Upper lobe of right lung (tissue), 1 donor: Measurements from ENCODE around the gene MICALL1. TPM values are rescaled to one million over a fixed set of nuclear protein-coding genes. Genes with fewer than 3 reads are reported as not detected.

Experiments used
- ATAC-seq: fragments of 200-7000 bp; cut with Tn5 transposase; one replicate; pipeline ENCODE4 v1.9.1; 2020; ENCODE audit warnings: mild to moderate bottlenecking, moderate library complexity
- DNase-seq: peaks from one replicate; pipeline ENCODE4 v3.0.0-alpha.2; 2020
- H3K27ac ChIP-seq: fragments of 200-600 bp; one replicate; pipeline ENCODE4 v1.8.0; 2022
- H3K27me3 ChIP-seq: fragments of 200-600 bp; one replicate; pipeline ENCODE4 v1.8.0; 2022; ENCODE audit warnings: mild to moderate bottlenecking
- H3K36me3 ChIP-seq: fragments of 200-600 bp; one replicate; pipeline ENCODE4 v1.8.0; 2022
- H3K4me1 ChIP-seq: fragments of 200-600 bp; one replicate; pipeline ENCODE4 v1.8.0; 2022
- H3K4me3 ChIP-seq: fragments of 200-600 bp; one replicate; pipeline ENCODE4 v1.8.0; 2022; ENCODE audit warnings: mild to moderate bottlenecking
- H3K9me3 ChIP-seq: fragments of 200-600 bp; one replicate; pipeline ENCODE4 v1.8.0; 2022
- CTCF ChIP-seq: fragments of 200-600 bp; IDR thresholded peaks from one replicate; pipeline ENCODE4 v1.8.0; 2022; ENCODE audit warnings: antibody characterized with exemption
- intact Hi-C: fragments of 100-400 bp; cut with DNase I; formaldehyde crosslinking; loops from one replicate; pipeline ENCODE4 v1.11.0; 2022
- total RNA-seq: library from RNA; stranded (reverse); fragmentation: NEBNext Ultra II Directional; extraction: Animal tissue kit (Norgen Biotek cat#: 25700); gene quantifications from one replicate; pipeline ENCODE4 v1.2.1, GENCODE V29; 2021
- donor health status: DM: no; HTN: yes; CAD: no; lungs with severe emphysema.

Gene MICALL1
- total RNA-seq, 1 donor from 2014 or later, result 37.4 TPM

- intact Hi-C loops, result no loop called here
- Histone ChIP-seq H3K27me3 (no peaks in the 10 kb centered on the region), H3K9me3 (no peaks in the 10 kb centered on the region), H3K36me3 (peaks cover 25% of the 10 kb centered on the region), H3K27ac (no peak overlapping the region), H3K4me3 (no peak overlapping the region), H3K4me1 (peaks cover 41% of the 10 kb centered on the region)
- ATAC-seq (peak; percentile 1), DNase-seq (no peak)
- TF ChIP-seq CTCF, result no peak
These were observed 26.3 kb downstream of the MICALL1 start for GRCh38 chr22:37932401-37932800.

DNA sequence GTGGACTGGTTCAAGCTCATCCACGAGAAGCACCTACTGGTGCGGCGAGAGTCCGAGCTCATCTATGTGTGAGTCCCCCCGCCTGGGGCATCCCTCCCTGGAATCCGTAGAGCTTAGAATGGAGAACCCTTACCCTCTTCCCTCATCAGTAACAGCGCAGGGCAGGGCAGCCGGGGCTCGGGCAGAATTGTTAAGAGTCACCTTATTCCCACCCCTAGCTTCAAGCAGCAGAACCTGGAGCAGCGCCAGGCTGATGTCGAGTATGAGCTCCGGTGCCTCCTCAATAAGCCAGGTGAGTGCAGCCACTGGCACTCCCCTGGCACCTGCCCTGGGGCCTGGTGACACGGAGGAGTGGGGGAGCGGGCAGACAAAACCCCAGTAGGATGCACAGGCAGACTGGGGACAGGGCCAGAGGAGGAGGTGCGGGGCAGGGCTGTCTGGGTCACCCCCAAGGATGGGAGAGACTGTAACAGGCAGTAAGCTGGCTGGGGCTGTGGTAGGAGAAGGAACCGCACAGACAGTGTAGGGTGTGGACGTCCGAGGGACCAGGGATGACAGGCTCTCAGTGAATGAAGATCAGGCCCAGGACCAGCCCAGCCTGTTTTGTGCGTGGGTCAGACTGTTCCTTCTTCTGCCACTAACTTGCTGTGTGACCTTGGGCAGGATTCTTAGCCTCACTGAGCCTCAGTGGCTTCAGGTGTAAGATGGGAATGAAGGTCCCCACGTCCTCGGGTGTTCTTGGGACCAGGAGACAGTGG, 26.9 kb downstream of the MICALL1 start:
- Histone ChIP-seq H3K4me1 (peaks cover 41% of the 10 kb centered on the region), H3K4me3 (no peak overlapping the region), H3K27me3 (no peaks in the 10 kb centered on the region), H3K27ac (peak overlapping the region; percentile 56), H3K36me3 (peaks cover 25% of the 10 kb centered on the region), H3K9me3 (no peaks in the 10 kb centered on the region)
- peak; percentile 10 for ATAC-seq
- DNase-seq, result peak; percentile 90
- no peak for TF ChIP-seq CTCF
- intact Hi-C loops, result no loop called here

- H3K9me3 ChIP-seq, result no peaks in the 10 kb centered on the region
- H3K27me3 ChIP-seq, result no peaks in the 10 kb centered on the region
- peak; percentile 97 for TF ChIP-seq CTCF
- H3K36me3 ChIP-seq, result peaks cover 20% of the 10 kb centered on the region
- H3K4me3 ChIP-seq, result no peak overlapping the region
- peaks cover 41% of the 10 kb centered on the region for H3K4me1 ChIP-seq
- H3K27ac ChIP-seq, result peak overlapping the region; percentile 56
- peak; percentile 95 for ATAC-seq
- peak; percentile 95 for DNase-seq
- intact Hi-C loops, result no loop called here
These were observed 27.7 kb downstream of the MICALL1 start for GRCh38 chr22:37933711-37934376.

DNA sequence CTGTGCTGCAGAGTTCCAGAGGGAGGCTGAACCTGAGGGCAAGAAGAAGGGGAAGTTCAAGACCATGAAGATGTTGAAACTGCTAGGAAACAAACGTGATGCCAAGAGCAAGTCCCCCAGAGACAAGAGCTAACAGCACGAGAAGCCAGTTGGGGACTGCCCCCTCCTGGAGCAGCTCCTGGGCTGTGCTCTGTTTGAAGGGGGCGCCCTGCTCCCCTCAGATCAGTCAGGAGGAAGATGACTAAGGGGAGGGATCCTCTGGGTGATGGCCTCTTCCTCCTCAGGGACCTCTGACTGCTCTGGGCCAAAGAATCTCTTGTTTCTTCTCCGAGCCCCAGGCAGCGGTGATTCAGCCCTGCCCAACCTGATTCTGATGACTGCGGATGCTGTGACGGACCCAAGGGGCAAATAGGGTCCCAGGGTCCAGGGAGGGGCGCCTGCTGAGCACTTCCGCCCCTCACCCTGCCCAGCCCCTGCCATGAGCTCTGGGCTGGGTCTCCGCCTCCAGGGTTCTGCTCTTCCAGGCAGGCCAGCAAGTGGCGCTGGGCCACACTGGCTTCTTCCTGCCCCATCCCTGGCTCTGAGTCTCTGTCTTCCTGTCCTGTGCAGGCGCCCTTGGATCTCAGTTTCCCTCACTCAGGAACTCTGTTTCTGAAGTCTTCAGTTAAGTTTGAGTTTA, 34.7 kb downstream of the MICALL1 start:
- ATAC-seq (peak; percentile 14), DNase-seq (no peak)
- Histone ChIP-seq H3K27ac (no peak overlapping the region), H3K4me1 (no peaks in the 10 kb centered on the region), H3K9me3 (no peaks in the 10 kb centered on the region), H3K36me3 (peaks cover 42% of the 10 kb centered on the region), H3K27me3 (no peaks in the 10 kb centered on the region), H3K4me3 (no peak overlapping the region)
- no peak for TF ChIP-seq CTCF
- intact Hi-C loops, result no loop called here

- intact Hi-C loops, result no loop called here
- no peak for TF ChIP-seq CTCF
- ATAC-seq (no peak), DNase-seq (no peak)
- Histone ChIP-seq H3K36me3 (peaks cover 38% of the 10 kb centered on the region), H3K9me3 (no peaks in the 10 kb centered on the region), H3K27me3 (no peaks in the 10 kb centered on the region), H3K4me1 (no peaks in the 10 kb centered on the region), H3K27ac (no peak overlapping the region), H3K4me3 (no peak overlapping the region)
These were observed 36.0 kb downstream of the MICALL1 start for GRCh38 chr22:37942133-37942532.
